Measurements from ENCODE around the gene TSPAN32.
"Not testable (repeated sequence)": the region's sequence is repeated elsewhere in the genome, so short reads cannot be mapped to it uniquely, and the experiment has no call there.

Gene TSPAN32

GRCh38 chr11:2267851-2268728 lies 33.7 kb upstream of the TSPAN32 start:
- DNase-seq = no peak

DNA sequence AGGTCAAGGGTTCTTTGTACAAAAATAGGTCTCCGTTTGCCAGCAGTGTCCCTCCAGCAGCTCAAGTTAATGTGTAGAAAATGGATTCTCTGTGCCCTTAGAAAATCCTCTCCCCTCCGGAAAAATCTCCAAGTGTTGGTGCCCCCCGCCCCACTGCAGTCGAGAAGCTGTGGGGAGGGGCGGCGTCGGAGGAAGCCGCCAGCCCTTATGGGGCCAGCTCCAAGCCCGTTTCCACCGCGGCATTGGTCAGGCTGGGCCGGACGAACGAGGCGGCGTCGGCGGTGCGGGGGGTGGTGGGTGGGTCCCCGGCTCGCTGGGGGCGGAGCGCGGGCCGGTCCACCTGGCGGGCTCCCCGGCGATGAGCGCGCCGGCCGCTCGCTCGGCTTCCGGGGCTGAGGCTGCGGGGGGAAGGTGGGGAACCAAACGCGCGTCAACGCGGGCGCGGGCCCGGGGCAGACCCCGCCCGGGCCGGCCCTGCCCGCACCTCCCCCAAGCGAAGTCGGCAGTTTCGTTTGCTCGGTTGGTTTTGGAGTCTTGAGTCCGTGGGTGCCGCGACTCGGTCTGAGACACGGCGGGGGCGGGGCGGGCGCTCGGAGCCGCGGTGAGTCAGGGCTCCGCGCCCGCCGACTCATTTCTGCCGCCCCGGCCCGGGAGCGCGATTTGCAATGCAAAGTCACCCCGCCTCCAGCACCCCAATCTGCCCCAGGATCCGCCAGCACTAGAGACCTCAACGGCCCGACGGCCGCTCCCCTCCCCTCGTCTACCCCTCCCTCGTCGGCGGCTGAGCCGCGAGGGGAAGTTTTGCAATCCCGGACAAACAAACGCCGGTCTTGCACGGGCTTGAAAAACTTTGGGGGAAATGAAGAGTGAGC lies 32.8 kb upstream of the TSPAN32 start:
- peak; percentile 51 for DNase-seq

DNA sequence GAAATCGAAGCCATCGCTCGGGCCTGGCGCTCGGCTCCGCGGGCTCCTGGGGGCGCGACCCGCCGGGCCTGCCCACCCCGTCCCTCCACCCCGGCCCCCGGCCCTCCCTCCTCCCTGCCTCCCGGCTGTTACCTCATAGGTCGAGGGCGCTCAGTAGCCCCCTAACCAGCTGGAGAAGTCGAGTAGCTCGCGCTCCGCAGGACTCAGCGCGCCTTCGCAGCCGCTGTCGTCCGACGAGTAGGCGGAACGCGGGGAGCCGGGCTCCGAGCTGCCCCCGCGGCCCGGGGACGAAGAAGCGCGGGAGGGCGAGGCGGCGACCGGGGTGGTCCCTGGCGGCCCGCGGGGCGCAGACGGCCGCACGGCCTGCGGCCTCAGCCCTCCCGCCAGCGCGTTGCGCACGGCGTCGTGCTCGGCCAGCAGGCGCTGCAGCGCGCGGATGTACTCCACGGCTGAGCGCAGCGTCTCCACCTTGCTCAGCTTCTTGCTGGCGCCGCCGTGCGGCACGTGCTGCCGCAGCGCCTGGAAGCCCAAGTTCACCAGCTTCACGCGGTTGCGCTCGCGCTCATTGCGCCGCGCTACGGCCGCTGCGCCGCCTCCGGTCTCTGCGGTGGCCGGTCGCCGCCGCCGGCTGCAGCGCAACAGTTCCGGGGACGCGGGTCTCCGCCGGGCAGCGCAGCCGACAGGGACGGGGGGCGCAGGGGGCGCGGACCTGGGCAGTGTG lies 32.1 kb upstream of the TSPAN32 start:
- peak; percentile 30 for DNase-seq

DNA sequence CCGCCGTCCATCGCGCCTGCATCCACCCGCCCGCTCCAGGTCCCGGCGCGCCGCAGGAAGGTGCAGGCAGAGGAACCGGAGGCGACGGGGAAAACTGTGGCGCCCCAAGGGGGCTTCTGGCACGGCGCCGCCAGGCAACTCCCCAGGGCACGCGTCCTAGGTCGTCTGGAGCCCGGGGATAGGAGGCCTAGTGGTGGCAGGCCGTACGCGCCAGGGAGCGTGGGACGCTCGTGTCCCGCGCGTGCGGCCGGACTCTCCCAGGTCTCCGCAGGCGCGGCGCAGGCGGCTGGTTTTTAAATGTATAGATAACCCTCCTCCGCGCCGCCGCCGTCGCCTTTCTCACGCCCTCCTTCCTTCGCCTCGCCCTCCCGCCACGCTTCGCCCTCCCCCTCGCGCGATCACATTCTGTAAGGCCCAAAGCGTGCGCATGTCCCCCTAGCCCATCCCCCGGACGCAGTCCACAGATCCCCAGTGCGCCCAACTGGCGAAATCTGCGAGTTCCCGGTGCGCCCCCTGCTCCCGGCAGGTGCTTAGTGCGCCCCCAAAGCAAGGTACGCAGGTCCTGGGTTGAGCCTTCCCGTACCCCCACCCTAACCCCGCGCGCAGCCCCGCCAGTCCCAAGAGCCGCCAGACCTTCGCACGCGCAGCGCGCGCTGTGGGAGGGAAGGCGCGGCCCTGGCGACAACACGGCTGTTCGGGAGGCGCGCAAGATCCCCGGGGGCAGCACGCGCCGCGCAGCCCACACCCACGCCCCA lies 31.3 kb upstream of the TSPAN32 start, which contains the start of gene ASCL2:
Gene ASCL2 (minus strand): TSS at position 267 of the 755 bp plus-strand sequence. CDS start 256 bp downstream, at position 11.
- DNase-seq = no peak

DNA sequence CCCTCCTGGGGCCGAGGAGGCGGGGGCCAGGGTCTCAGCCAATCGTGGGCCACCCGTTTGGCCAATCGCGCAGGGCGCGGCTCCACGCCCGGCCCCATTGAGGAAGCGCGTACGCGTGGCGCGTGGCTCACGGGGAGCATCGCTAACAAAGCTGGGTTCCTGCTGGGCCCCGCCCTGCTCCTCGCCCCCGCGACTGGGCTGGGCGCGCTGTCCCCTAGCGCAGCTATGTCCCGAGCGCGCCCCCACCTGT lies 30.8 kb upstream of the TSPAN32 start:
- DNase-seq = peak; percentile 39

GRCh38 chr11:2271327-2272227 lies 30.2 kb upstream of the TSPAN32 start:
- DNase-seq = no peak

- no peak for DNase-seq
Observed at GRCh38 chr11:2272228-2272945, 29.4 kb upstream of the TSPAN32 start.

GRCh38 chr11:2272946-2273280 lies 28.9 kb upstream of the TSPAN32 start:
- no peak for DNase-seq

GRCh38 chr11:2273311-2273710 lies 28.5 kb upstream of the TSPAN32 start:
- DNase-seq = no peak

DNA sequence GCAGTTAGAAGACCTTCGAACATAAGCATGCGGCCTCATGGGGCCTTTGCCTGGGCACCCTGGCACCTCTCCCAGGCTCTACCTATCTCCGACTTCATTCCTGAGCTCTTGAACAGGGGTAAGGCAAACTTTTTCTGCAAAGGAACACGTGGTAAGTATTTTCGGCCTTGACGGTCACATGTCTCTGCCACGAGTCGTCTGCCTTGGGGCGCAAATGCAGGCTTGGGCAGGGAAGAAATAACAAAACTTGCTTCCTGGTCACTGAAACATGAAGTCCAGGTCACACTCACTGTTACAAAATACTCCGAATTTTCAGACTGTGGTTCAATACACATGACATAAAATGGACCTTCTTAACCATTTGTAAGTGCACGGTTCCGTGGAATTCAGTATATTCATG lies 28.0 kb upstream of the TSPAN32 start:
- no peak for DNase-seq

- DNase-seq = no peak
Observed at GRCh38 chr11:2275334-2276279, 26.2 kb upstream of the TSPAN32 start.

- no peak for DNase-seq
Observed at GRCh38 chr11:2276280-2277007, 25.4 kb upstream of the TSPAN32 start.

DNA sequence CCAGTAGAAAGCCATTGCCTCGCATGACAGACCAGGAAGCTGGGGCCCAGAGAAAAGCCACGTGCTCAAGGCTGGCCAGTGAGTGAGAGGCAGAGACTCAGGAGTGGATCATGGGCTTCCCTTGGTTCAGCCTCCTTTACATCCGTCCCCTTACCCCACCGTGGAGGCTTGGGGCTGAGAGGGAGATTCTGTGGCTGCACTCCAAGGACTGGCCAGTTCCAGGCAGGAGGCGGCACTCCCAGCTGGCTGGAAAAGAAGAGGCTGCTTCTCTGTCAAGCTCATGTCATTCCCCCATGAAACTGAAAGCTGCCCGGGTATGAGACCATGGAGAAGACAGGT lies 24.8 kb upstream of the TSPAN32 start:
- no peak for DNase-seq

GRCh38 chr11:2277933-2278523 lies 23.8 kb upstream of the TSPAN32 start:
- no peak for DNase-seq

- no peak for DNase-seq
Observed at GRCh38 chr11:2280208-2280607, 21.6 kb upstream of the TSPAN32 start.

- DNase-seq = not testable (repeated sequence)
Observed at GRCh38 chr11:2286350-2286749, 15.5 kb upstream of the TSPAN32 start.

GRCh38 chr11:2287091-2287490 lies 14.7 kb upstream of the TSPAN32 start:
- DNase-seq = no peak

DNA sequence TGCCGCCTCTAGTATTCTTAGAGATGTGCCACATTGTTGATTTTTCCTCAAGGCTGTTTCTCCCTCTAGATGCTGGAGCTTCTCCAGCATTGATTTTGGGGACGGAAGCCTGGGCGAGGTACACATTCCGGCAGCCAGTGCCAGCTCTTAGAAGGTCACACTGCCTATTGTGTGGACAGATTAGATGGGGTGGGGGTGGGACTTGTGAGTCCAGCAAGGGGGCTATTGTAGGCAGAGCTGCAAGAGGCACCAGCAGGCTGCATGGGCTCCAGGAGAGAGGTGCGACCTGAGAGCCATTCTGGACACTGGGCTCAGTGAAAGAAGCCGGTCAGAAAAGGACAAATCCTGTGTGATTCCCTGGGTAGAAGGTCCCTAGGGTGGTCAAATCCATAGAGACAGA lies 12.5 kb upstream of the TSPAN32 start:
- no peak for DNase-seq

DNA sequence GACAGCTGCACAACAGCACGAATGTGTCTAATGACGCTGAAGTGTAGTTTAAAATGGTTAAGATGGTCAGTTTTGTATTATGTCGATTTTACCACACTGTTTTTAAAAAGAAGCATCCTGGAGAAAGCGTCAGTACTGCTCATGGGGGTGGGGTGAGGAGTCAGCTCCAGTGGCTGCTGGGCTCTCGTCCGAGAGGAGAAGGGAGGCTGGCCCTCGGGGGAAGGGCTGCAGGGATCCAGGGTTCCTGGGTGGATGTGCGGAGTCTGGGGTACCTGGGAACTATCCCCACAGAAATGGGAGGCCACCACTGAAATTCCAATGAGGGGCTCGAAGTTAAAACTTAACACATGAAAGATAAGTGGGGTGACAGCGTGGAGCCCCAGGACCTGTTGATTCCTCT lies 12.0 kb upstream of the TSPAN32 start:
- no peak for DNase-seq
